Measurements from ENCODE around the gene CAPN9.

The CAPN9 gene

DNA sequence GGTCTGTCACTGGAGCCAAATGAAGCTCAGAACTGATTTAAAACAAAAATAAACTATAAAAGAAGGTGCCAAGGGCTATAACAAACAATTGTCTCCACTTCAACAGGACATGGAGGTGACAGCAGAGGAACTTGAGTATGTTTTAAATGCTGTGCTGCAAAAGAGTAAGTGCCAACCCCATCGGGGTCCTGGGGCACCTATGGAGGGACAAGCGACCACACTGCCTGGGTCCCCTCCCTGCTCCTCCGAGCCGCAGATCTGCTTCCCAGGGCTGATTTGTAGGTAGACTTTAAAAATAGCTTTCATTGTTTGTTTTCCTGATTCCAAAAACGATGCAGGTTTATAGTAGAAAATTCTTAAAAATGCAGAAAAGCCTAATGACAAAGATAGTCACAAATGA lies 42.8 kb downstream of the CAPN9 start:
- Histone ChIP-seq H3K4me2 (peak overlapping the region in 3 of 11 experiments; percentile 24 to 34 (median 30); a peak in 1 of 22 replicates), H3K36me3 (no peaks in the 10 kb centered on the region), H3K27me3 (no peaks in the 10 kb centered on the region), H3K9me3 (replicated peaks in 1 of 11) (no peaks in the 10 kb centered on the region), H3K4me3 (no peak overlapping the region), H3K4me1 (peaks cover 8 to 30% (median 16%) of the 10 kb centered on the region in 10 experiments), H3K27ac (no peak overlapping the region), H3K9ac (no peak overlapping the region), H4K20me1 (no peaks in the 10 kb centered on the region)
- TF ChIP-seq Cebpa-rat (IDR thresholded peaks at IDR 0.05): no peak

DNA sequence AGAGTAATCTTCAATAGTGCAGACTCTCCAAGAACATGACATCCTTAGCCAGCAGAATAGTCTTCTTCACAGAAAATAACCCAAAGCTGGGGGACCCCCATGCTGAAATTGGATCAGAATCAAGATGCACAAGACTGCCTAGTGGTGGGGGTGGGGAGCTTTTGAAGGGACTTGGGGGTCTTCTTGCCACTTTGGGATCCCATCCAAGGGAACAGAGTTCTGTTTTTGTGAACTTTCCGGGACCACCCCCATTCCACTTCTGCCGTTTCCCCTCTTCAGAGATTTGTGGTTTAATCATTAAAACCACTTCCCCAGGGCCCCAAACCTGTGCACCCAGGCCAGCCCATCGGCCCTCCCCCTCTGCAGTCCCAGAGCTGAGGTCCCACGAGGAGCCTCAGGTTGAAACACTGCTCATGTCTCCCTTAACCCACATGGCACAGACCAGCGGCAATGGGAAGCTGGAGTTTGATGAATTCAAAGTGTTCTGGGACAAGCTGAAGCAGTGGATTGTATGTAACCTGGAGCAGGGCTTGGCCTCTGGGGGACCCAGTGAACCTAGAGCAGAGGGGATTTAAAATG lies 44.9 kb downstream of the CAPN9 start:
- peaks cover 8 to 30% (median 16%) of the 10 kb centered on the region in 10 experiments for H3K4me1 ChIP-seq
- no peaks in the 10 kb centered on the region for H3K27me3 ChIP-seq
- H4K20me1 ChIP-seq: no peaks in the 10 kb centered on the region
- no peak overlapping the region for H3K4me3 ChIP-seq
- peak overlapping the region; percentile 30 to 87 (median 74) for H3K4me2 ChIP-seq
- no peaks in the 10 kb centered on the region for H3K9me3 ChIP-seq (replicated peaks in 1 of 11)
- no peaks in the 10 kb centered on the region for H3K36me3 ChIP-seq
- H3K27ac ChIP-seq: no peak overlapping the region
- no peak for TF ChIP-seq Cebpa-rat (IDR thresholded peaks at IDR 0.05)
- H3K9ac ChIP-seq: no peak overlapping the region

DNA sequence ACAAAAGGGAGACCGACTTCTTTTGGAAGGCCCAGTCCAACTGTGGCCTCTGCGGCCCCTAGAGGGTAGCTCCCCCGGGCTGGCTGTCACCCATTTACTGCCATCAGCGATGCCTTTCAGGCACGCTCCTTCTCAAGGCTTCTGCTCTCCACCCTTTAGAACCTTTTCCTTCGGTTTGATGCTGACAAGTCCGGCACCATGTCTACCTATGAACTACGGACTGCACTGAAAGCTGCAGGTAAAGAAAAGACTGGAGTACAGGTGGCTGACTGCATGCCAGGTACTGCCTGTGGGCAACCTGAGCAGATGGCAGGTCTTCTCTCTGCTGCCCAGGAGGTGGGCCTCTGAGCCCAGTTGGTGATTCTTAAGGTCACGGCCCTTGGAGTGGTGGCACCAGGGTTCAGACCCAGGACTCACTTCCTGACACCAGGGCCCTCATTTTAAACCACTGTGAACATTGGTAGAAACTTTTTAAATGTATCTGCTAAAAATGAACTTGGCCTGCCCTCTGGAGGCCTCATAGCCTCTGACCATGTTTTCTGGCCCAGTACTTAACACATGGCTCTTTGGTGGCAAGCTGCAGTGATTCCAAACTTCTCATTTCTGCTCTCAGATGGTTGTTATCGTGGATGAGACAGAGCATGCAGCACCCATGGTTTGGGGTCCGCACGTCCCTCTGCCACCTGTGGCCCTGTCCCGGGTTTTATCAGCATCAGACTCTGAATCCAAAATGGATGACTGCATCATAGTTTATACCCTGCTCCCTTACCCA lies 45.7 kb downstream of the CAPN9 start:
- Histone ChIP-seq H3K4me2 (peak overlapping the region; percentile 30 to 87 (median 74); a peak in 20 of 22 replicates), H3K4me3 (no peak overlapping the region), H3K27me3 (no peaks in the 10 kb centered on the region), H3K9me3 (replicated peaks in 1 of 11) (no peaks in the 10 kb centered on the region), H3K4me1 (peaks cover 8 to 30% (median 16%) of the 10 kb centered on the region in 10 experiments), H3K9ac (no peak overlapping the region), H3K36me3 (no peaks in the 10 kb centered on the region), H4K20me1 (no peaks in the 10 kb centered on the region), H3K27ac (no peak overlapping the region)
- TF ChIP-seq Cebpa-rat (IDR thresholded peaks at IDR 0.05): no peak

DNA sequence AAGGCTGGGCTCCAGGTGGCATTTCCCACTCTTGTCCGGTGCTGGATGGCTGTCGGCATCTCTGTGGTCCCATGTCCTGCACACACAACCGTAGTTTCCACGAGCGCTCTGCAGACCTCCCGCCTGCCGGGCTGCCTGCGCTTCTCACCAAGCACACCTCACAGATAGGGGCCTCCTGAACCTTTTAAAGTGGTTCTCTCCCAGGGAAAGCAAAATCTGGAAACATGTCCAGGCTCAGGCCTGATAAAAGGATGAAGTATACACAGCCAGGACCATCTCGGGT lies 46.2 kb downstream of the CAPN9 start:
- Histone ChIP-seq H3K4me2 (peak overlapping the region in 4 of 11 experiments; percentile 66 to 87 (median 81); a peak in 6 of 22 replicates), H3K9me3 (replicated peaks in 1 of 11) (no peaks in the 10 kb centered on the region), H4K20me1 (no peaks in the 10 kb centered on the region), H3K9ac (no peak overlapping the region), H3K27me3 (no peaks in the 10 kb centered on the region), H3K36me3 (no peaks in the 10 kb centered on the region), H3K27ac (no peak overlapping the region), H3K4me1 (peaks cover 8 to 30% (median 16%) of the 10 kb centered on the region in 10 experiments), H3K4me3 (no peak overlapping the region)
- TF ChIP-seq Cebpa-rat (IDR thresholded peaks at IDR 0.05): no peak

DNA sequence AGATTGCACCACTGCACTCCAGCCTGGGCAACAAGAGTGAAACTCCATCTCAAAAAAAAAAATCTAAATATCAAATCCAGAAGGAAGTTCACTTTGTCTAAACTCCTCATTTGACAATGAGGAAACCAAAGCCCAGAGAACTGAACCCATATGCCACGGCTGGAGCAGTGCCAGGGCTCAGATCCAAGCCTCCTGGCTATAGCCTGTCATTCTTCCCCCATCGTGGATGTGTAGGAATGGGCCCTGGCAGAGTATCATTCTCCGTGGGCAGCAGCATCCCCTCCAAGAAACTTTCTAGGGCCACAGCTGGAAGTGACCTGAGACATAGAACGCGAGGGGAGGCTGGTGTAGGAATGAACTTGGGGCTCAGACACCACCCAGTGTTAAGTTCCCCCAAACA lies 47.2 kb downstream of the CAPN9 start:
- Histone ChIP-seq H3K36me3 (no peaks in the 10 kb centered on the region), H3K9ac (no peak overlapping the region), H3K4me2 (0 out of 22 replicates have a peak overlapping the region, but pooled peaks of 1 of the 11 experiments have one; percentile 2), H3K4me1 (peaks cover 8 to 27% (median 16%) of the 10 kb centered on the region in 10 experiments), H3K9me3 (replicated peaks in 1 of 11) (no peaks in the 10 kb centered on the region), H3K27me3 (no peaks in the 10 kb centered on the region), H3K27ac (no peak overlapping the region), H3K4me3 (no peak overlapping the region), H4K20me1 (no peaks in the 10 kb centered on the region)
- no peak for TF ChIP-seq Cebpa-rat (IDR thresholded peaks at IDR 0.05)

DNA sequence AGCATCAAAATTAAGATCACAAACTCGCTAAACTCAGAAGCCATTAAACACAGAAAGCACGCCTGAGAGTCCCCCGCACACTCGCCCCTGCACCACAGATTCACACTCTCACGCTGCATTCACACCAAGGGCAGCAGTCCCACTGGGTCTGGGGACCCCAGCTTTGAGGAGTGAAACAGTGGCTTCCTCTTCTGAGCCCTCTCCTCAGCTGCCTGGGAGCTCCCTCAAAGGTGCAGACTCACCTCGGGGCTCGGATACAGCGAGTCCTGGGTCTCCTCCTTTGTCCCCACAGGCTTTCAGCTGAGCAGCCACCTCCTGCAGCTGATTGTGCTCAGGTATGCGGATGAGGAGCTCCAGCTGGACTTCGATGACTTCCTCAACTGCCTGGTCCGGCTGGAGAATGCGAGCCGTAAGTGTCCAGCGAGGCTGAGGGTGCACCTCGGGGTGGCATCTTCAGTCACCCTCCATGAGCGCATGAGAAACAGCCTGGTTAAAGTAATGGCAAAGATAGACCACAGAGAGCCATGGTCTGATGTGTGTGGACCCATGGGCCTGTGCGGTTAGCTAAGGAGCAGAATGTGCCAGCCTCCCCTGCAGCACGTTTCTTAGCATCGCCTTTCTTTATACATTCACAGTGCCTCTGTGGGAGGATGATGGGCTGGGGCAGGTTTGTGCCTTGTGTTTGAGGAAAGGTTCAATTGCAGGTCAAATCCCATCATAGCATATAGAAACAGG lies 47.9 kb downstream of the CAPN9 start:
- H3K4me3 ChIP-seq: no peak overlapping the region
- no peaks in the 10 kb centered on the region for H4K20me1 ChIP-seq
- peaks cover 8 to 27% (median 16%) of the 10 kb centered on the region in 10 experiments for H3K4me1 ChIP-seq
- TF ChIP-seq Cebpa-rat (IDR thresholded peaks at IDR 0.05): no peak
- H3K36me3 ChIP-seq: no peaks in the 10 kb centered on the region
- H3K27me3 ChIP-seq: no peaks in the 10 kb centered on the region
- H3K27ac ChIP-seq: no peak overlapping the region
- no peaks in the 10 kb centered on the region for H3K9me3 ChIP-seq (replicated peaks in 1 of 11)
- no peak overlapping the region for H3K9ac ChIP-seq
- no peak overlapping the region for H3K4me2 ChIP-seq

DNA sequence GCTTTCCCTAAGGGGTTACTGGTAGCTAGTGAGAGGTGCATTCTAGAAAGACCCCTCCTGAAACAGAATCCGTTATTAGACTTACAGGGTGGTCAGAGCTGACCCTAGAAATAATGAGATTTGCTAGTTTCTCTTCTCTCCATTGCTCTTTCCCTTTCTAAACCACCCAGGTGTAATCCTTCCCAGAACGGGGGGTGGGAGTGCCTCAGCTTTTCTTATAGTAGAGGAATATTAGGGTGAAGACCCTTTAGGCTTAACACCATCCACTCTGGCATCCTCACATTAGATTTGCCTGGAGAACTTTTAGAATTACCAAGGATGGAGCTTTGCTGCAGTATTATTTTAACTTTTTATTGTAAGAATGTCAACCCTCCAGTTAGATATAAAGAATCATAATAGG lies 49.4 kb downstream of the CAPN9 start:
- Histone ChIP-seq H3K4me2 (no peak overlapping the region), H3K27ac (no peak overlapping the region), H3K36me3 (no peaks in the 10 kb centered on the region), H3K4me1 (peaks cover 8 to 26% (median 15%) of the 10 kb centered on the region in 10 experiments), H3K4me3 (no peak overlapping the region), H4K20me1 (no peaks in the 10 kb centered on the region), H3K27me3 (no peaks in the 10 kb centered on the region), H3K9ac (no peak overlapping the region), H3K9me3 (replicated peaks in 1 of 11) (no peaks in the 10 kb centered on the region)
- TF ChIP-seq Cebpa-rat (IDR thresholded peaks at IDR 0.05): no peak

DNA sequence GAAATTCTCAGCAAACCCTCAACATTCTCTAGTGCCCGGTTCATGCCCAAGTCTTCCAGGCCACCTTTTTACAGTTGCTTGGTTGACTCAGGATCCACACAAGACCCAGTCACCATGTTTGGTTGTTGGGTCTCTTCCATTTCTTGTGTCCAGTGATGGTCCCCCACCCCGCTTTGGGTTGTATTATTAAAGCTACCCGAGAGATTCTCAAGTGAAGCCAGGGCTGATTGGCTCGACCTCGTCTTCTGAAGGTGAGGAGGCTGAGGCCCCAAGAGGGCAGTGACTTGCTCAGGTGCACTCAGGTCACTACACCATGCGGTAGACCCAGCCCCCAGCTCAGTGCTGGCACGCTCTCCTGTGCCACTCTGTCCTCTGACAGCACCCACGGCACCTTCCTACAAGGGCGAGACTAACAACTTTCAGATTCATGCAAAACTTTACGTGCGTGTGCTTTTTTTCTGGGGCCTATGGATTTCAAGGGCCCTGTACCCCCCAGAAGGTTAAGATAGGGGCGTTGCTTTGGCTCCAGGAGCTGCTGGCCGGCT lies 50.3 kb downstream of the CAPN9 start:
- H3K27me3 ChIP-seq: no peaks in the 10 kb centered on the region
- no peak overlapping the region for H3K9ac ChIP-seq
- no peak for TF ChIP-seq Cebpa-rat (IDR thresholded peaks at IDR 0.05)
- no peaks in the 10 kb centered on the region for H3K36me3 ChIP-seq
- peak overlapping the region in 2 of 11 experiments; percentile 1 to 17; a peak in 1 of 22 replicates for H3K4me2 ChIP-seq
- H3K9me3 ChIP-seq (replicated peaks in 1 of 11): no peaks in the 10 kb centered on the region
- peaks cover under 1 to 18% (median 7%) of the 10 kb centered on the region in 10 experiments; a peak in 19 of 20 replicates for H3K4me1 ChIP-seq
- H3K4me3 ChIP-seq: no peak overlapping the region
- no peak overlapping the region for H3K27ac ChIP-seq
- H4K20me1 ChIP-seq: no peaks in the 10 kb centered on the region

DNA sequence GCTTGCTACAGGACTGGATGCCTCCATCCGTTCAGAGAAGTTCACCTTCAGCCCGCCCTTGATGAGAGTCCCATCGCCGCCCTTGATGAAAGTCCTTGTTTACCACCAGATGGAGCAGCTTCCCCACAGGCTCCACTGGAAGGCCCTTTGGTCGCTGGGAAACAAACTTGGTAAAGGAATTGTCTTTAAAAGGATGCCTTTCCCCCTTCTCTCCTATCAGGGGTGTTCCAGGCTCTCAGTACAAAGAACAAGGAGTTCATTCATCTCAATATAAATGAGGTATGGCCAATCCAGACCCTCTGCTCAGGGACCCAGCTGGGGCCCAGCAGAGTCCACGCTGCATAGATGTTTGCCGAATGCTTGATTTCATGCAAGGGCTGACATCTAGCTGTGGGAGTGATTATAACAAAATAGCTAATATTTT lies 50.8 kb downstream of the CAPN9 start:
- Histone ChIP-seq H3K9me3 (replicated peaks in 1 of 11) (no peaks in the 10 kb centered on the region), H4K20me1 (no peaks in the 10 kb centered on the region), H3K4me2 (0 out of 22 replicates have a peak overlapping the region, but pooled peaks of 2 of the 11 experiments have one; percentile 1 to 17)

More for the DNA sequence above, 50.8 kb downstream of the CAPN9 start:
- no peak for TF ChIP-seq Cebpa-rat (IDR thresholded peaks at IDR 0.05)
- no peaks in the 10 kb centered on the region for H3K27me3 ChIP-seq
- no peaks in the 10 kb centered on the region for H3K36me3 ChIP-seq
- no peak overlapping the region for H3K9ac ChIP-seq
- H3K4me3 ChIP-seq: no peak overlapping the region
- H3K27ac ChIP-seq: no peak overlapping the region
- H3K4me1 ChIP-seq: peaks cover 0 to 13% (median 2%) of the 10 kb centered on the region in 10 experiments; a peak in 14 of 20 replicates

All from BLaER1 treated with 17β-estradiol and CSF1 and Interleukin-3, amounts not matched to agents 10 nM and 100 nM (cell line).